Measurements from ENCODE around the gene LRRIQ3. TPM values are rescaled to one million over a fixed set of nuclear protein-coding genes. Genes with fewer than 3 reads are reported as not detected.

The LRRIQ3 gene
- total RNA-seq, 1 experiment from 2014 or later: 0.46 TPM

- TF ChIP-seq CTCF (IDR thresholded peaks at IDR 0.05) (no peak), NR2C2 (CRISPR knock-in tag; IDR thresholded peaks at IDR 0.05) (no peak), STAT6 (CRISPR knock-in tag; conservative IDR thresholded peaks at IDR 0.05; ENCODE audit: low read depth) (no peak), USF1 (CRISPR knock-in tag; IDR thresholded peaks at IDR 0.05) (no peak), TP53 (CRISPR knock-in tag; IDR thresholded peaks at IDR 0.05) (no peak)
These were observed 25.5 kb upstream of the LRRIQ3 start (continued) for GRCh38 chr1:74223453-74223852.

- POLR2A ChIA-PET: no interaction called here
- Mint-ChIP-seq H3K27me3 (ENCODE audit: low read depth) (no peaks in the 10 kb centered on the region), H3K4me1 (no peaks in the 10 kb centered on the region), H3K36me3 (no peaks in the 10 kb centered on the region), H3K9me3 (no peaks in the 10 kb centered on the region), H3K4me3 (no peak overlapping the region), H3K27ac (no peak overlapping the region)
- CTCF ChIA-PET: no interaction called here
- DNase-seq (ENCODE audit: low spot score): no peak
- ATAC-seq: no peak
- TF ChIP-seq ZNF425 (CRISPR knock-in tag; conservative IDR thresholded peaks at IDR 0.05) (no peak), RELA (CRISPR knock-in tag; IDR thresholded peaks at IDR 0.05; ENCODE audit: borderline replicate concordance) (no peak), ZNF532 (CRISPR knock-in tag; IDR thresholded peaks at IDR 0.05; ENCODE audit: borderline replicate concordance) (no peak), SMAD3 (CRISPR knock-in tag; IDR thresholded peaks at IDR 0.05; ENCODE audit: borderline replicate concordance) (no peak), ATF3 (CRISPR knock-in tag; conservative IDR thresholded peaks at IDR 0.05) (no peak), E2F1 (CRISPR knock-in tag; IDR thresholded peaks at IDR 0.05) (no peak), MAX (CRISPR knock-in tag; IDR thresholded peaks at IDR 0.05) (no peak), CBFB (CRISPR knock-in tag; IDR thresholded peaks at IDR 0.05; ENCODE audit: low read depth) (no peak), JUN (CRISPR knock-in tag; IDR thresholded peaks at IDR 0.05) (no peak)
These were observed 24.7 kb upstream of the LRRIQ3 start for GRCh38 chr1:74222701-74223100.

Measured in WTC11 (cell line).